ENCODE results near the gene ADAT3.

ADAT3 gene

DNA sequence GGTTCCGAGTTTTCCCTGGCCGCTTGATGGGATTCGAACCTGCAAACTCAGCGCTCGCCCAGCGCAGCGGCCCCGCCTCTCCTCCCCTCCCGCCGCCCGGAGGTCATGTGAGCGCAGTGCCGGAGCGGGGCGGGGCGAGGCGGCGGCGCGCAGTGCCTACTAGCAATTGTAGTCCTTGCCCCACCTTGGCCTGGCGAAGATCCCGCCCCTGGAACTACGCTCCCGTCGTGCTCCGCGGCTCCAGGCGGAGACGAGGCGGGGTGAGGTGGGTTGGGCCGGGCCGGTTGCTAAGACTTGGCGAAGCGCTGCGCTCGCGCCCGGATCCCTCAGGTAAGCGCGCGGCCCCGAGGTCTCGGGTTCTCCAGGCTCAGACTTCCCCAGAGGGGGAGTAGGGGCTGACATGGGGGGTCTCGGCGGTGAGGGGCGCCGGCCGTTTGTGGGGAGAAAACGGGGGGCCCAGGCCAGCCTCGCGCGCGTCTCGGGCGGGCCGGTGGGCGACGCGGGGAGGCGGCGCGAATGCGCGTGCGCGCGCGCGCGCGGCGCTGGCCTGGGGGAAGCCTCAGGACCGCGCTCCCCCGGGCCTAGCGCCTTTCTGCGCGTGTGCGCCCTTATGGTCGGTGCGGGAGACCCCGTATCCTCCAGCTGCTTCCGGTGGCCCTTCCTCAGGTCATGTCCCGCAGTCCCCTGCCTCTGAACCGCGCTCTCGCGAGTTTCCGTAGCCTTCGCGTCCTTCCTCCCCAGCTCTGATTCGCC lies at the start of gene ADAT3, which contains the start of gene SCAMP4:
Gene ADAT3, plus strand, starts transcription at position 290 of the 753 bp plus-strand sequence. CDS start 6,649 bp downstream, outside the sequence.
Gene SCAMP4, plus strand, starts transcription at position 290 of the 753 bp plus-strand sequence. CDS start 9,621 bp downstream, outside the sequence.
- DNase-seq (ENCODE audit: insufficient read length, low spot score) (peak; percentile 96), FAIRE-seq (peak; percentile 62)
- peak; percentile 43; the same call in 1 of the 2 replicates for TF ChIP-seq POLR2A (IDR thresholded peaks at IDR 0.05; ENCODE audit: low read depth, low read length)

DNA sequence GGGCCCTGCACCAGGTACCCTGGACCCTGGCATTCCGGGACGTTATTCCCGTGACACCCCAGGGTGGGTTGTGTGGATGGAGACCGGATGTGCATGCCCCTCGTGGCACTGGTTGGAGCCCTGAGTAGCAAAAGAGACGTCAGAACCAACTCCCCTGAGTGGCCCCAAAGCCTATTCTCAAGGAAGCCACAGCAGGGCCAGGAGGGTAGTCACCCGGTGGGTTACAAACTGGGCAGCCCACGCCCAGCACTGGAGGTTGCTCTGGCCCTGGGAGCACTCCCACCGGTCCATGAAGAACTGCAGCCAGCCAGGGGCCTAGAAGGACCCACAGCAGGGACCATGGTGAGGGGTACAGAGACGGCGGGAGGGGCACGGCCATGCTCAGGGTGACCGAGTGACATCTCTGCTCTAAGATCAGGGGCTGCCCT lies 49.4 kb upstream of the ADAT3 start:
- TF ChIP-seq POLR2A (IDR thresholded peaks at IDR 0.05; ENCODE audit: low read depth, low read length) = no peak
- FAIRE-seq (no peak), DNase-seq (ENCODE audit: insufficient read length, low spot score) (no peak)

- no peak for TF ChIP-seq POLR2A (IDR thresholded peaks at IDR 0.05; ENCODE audit: low read depth, low read length)
- DNase-seq (ENCODE audit: insufficient read length, low spot score) = no peak
- no peak for FAIRE-seq
Measured at GRCh38 chr19:1856345-1856697, 48.9 kb upstream of the ADAT3 start.

DNA sequence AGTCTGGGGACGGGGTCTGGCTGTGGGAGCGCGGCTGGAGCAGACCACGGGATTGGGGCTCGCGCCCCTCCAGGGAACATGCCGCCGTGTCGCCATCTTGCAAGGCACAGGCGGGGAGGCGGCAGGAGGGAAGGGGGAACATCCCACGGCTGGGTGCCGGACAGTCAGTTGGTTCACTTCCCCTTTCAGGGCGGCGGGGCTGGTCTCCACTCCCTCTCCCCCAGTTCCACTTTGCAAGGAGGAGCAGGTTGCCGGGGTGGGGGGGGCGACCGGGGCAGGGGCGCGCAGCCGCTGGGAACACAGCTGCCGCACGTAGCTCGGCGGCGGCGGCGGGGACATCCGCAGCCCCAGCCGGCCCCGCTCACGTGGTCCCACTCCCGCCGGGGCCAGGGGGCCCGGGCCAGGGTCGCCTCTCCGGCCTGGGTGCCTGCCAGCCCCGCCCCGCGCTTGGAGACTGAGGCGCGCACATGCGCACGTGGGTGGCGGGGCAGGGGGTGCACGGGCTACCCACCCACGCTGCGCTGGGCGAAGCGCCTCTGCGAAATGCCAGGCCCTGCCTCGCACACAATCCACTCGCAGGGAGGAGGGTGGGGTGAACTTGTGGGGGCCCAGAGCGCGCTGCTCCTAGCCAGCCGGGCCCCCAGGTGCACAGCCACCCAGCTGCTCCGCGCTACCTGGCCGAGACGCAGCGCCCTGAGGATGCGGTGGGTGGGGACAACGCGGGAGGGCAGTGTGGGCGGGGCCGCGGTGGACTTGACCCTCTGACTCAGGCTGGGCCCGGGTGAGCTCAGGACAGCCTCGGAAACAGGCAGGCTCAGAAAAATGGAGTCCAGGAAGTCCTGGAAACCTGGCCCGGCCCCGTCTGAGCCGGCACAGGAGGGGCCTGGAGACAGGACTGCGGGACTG lies 48.2 kb upstream of the ADAT3 start:
- TF ChIP-seq POLR2A (IDR thresholded peaks at IDR 0.05; ENCODE audit: low read depth, low read length) = no peak
- DNase-seq (ENCODE audit: insufficient read length, low spot score) = peak; percentile 98
- FAIRE-seq = peak; percentile 33

- FAIRE-seq (no peak), DNase-seq (ENCODE audit: insufficient read length, low spot score) (no peak)
Measured at GRCh38 chr19:1857648-1858326, 47.4 kb upstream of the ADAT3 start.

GRCh38 chr19:1858412-1859081 lies 46.7 kb upstream of the ADAT3 start:
- DNase-seq (ENCODE audit: insufficient read length, low spot score) (no peak), FAIRE-seq (no peak)
- no peak for TF ChIP-seq POLR2A (IDR thresholded peaks at IDR 0.05; ENCODE audit: low read depth, low read length)

More at GRCh38 chr19:1857648-1858326, 47.4 kb upstream of the ADAT3 start:
- TF ChIP-seq POLR2A (IDR thresholded peaks at IDR 0.05; ENCODE audit: low read depth, low read length) = no peak

DNA sequence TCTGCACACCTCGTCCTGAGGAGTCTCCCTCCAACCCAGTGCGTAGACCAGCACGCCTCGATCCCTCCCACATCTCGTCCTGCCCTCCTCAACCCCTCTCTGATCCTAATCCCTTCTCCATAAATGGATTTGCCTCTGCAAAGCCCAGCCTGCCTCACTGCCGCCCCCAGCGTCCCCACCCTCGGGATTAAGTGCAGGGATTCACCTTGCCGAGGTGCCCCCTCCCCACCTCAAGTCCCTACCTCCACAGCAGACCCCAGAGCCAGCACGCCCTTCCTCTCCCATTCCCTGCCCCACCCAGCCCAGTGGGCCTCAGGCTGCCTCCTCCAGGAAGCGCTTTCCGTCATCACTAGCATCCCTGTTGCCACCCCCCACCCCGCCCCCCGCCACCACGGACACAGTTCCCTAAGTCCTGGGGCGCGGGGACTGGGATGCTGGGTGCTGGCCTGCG lies 45.8 kb upstream of the ADAT3 start:
- DNase-seq (ENCODE audit: insufficient read length, low spot score) (no peak), FAIRE-seq (no peak)

DNA sequence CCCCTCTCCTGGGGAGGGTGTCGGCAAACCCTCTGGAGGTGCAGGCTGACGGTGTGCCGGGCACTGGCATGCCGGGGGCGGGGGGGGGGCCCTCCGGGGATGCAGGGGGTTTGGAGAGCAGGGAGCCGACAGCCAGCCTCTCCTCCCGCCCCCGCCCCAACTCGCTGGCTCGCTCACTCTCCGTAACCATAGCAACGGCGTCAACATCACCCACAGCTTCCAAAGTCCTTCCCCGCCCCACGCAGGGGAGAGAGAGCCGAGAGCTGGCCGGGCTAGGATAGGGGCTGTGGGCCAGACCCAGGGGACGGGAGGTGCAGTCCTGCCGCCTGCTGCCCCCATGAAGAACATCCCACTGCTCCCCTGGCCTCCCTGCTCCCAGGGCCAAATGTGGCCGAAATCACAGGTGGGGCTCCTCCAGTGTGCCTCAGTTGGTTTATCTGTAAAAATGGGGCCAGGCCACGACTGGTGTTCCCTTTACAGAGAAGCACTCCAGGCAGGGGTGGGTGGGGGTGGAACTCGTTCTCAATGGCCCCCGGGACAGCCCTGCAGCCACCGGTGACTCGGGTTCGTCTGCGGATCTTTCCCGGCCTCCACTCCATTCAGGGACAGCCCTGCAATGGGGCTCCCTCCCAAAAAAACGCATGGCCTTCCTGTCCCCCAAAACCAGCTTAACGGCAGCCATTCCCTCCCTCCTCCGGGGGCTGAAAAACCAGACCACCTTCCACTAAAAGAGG lies 45.0 kb upstream of the ADAT3 start:
- FAIRE-seq (no peak), DNase-seq (ENCODE audit: insufficient read length, low spot score) (peak; percentile 68)
- no peak for TF ChIP-seq POLR2A (IDR thresholded peaks at IDR 0.05; ENCODE audit: low read depth, low read length)

More for the DNA sequence above, 45.8 kb upstream of the ADAT3 start:
- TF ChIP-seq POLR2A (IDR thresholded peaks at IDR 0.05; ENCODE audit: low read depth, low read length) = no peak

DNA sequence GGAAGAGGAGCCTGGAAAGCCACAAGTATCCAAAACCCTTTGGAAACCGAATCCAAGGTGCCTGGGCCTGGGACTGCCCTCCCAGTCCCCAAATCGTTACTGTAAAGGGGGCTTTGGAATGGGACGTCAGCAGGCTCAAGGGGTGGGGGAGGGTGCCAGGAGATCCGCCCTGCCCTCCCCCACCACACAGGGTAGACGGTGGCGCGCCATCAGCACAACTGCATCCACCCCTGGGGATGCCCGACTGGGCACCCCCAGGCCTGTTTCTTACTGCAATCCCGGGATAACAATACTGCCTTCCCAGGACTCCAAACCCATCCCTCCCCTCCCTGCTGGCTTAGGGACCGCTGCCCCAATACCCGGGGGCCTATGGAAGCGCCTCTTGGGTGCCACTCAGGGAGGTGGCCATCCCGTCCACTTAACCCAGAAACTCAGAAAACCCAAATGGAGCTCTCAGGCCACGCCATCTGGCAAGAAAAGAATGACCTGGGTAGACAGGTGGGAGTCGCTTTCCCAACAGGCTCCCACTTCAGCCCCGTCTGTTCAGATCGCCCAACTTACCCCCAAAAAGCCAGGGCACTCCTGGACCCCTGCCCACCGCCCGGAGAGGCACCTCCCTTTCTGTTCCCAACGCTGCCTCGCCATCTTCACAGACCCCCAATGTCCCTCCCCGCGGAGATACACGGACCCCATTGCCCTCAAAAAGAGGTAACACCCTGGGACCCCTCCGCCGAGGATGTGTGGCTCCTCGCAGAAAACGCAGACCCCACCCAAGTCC lies 44.2 kb upstream of the ADAT3 start:
- DNase-seq (ENCODE audit: insufficient read length, low spot score) (no peak), FAIRE-seq (no peak)
- TF ChIP-seq POLR2A (IDR thresholded peaks at IDR 0.05; ENCODE audit: low read depth, low read length) = no peak

- FAIRE-seq (no peak), DNase-seq (ENCODE audit: insufficient read length, low spot score) (no peak)
- TF ChIP-seq POLR2A (IDR thresholded peaks at IDR 0.05; ENCODE audit: low read depth, low read length) = no peak
Measured at GRCh38 chr19:1861599-1862031, 43.6 kb upstream of the ADAT3 start.

DNA sequence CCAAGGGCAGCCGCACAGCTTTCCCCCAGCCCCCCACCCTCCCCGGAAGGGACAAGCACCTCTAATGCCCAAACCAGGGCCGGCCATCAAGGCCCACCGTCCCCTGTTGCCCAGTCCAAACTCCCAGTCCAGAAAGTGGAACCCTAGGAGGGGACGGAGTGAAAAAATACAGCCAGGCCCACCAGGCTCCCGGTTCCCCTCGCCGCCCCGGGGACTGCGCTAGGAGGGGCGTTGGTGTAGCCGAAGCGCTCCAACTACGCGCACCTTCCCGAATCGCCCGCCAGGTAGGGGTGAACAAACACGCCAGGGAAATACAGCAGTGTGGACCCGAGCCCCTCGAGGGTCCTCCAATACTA lies 43.2 kb upstream of the ADAT3 start:
- FAIRE-seq = no peak
- no peak for TF ChIP-seq POLR2A (IDR thresholded peaks at IDR 0.05; ENCODE audit: low read depth, low read length)
- no peak for DNase-seq (ENCODE audit: insufficient read length, low spot score)
